Gastrocnemius medialis (tissue), 4 donors: ENCODE data around the gene ALDH2.

Experiments
- POLR2A ChIP-seq, 2 donors: fragments of 450-650 bp; IDR thresholded peaks; one replicate each; pipeline ENCODE4 v1.6.1; 2017; ENCODE audit warnings: antibody characterized with exemption in 2 of 2, mild to moderate bottlenecking in 2 of 2, moderate library complexity in 2 of 2
- TF ChIP-seq, protein P1 (sequence below), 5 experiments: fragments of 450-650 bp in 3 of 5; fragments of 200-600 bp in 2 of 5; sonication (generic) in 2 of 5; IDR thresholded peaks in 4 of 5; conservative IDR thresholded peaks in 1 of 5; 1 replicate in 4 of 5; 2 replicates in 1 of 5; pipeline ENCODE4 v1.5.1; 2016 to 2019; ENCODE audit warnings: antibody characterized with exemption in 5 of 5, mild to moderate bottlenecking in 3 of 5, moderate library complexity in 3 of 5

- TF ChIP-seq POLR2A (IDR thresholded peaks at IDR 0.05) = no peak
- TF ChIP-seq, protein P1, sequence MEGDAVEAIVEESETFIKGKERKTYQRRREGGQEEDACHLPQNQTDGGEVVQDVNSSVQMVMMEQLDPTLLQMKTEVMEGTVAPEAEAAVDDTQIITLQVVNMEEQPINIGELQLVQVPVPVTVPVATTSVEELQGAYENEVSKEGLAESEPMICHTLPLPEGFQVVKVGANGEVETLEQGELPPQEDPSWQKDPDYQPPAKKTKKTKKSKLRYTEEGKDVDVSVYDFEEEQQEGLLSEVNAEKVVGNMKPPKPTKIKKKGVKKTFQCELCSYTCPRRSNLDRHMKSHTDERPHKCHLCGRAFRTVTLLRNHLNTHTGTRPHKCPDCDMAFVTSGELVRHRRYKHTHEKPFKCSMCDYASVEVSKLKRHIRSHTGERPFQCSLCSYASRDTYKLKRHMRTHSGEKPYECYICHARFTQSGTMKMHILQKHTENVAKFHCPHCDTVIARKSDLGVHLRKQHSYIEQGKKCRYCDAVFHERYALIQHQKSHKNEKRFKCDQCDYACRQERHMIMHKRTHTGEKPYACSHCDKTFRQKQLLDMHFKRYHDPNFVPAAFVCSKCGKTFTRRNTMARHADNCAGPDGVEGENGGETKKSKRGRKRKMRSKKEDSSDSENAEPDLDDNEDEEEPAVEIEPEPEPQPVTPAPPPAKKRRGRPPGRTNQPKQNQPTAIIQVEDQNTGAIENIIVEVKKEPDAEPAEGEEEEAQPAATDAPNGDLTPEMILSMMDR (IDR thresholded peaks at IDR 0.05 in 4 of 5, conservative IDR thresholded peaks at IDR 0.05 in 1 of 5) = no peak
These were observed 5.6 kb upstream of the ALDH2 start for GRCh38 chr12:111761099-111761498.
